ENCODE measurements around the gene IGFBPL1. TPM values are rescaled to one million over a fixed set of nuclear protein-coding genes. Genes with fewer than 3 reads are reported as not detected.

IGFBPL1 gene
- polyA plus RNA-seq, 1 donor (not counting 4 experiments of a cell fraction or from before 2014, with no cell fraction given) = not detected

GRCh38 chr9:38362852-38363588 lies 61.2 kb downstream of the IGFBPL1 start:
- no peaks in the 10 kb centered on the region for H3K9me3 ChIP-seq (ENCODE audit: control insufficient read depth, low read depth, low read length)
- no peaks in the 10 kb centered on the region for H3K4me1 ChIP-seq (ENCODE audit: control insufficient read depth, extremely low read depth, insufficient read depth, low read length)
- dilution Hi-C loops (cut with MboI; ENCODE audit: extremely low pct_ligation_motif_present, low sequenced_read_pairs) = no loop called here
- H3K27ac ChIP-seq (ENCODE audit: control insufficient read depth, insufficient read depth, low read length) = no peak overlapping the region
- H3K79me2 ChIP-seq (ENCODE audit: control insufficient read depth, insufficient read depth, low read length) = no peaks in the 10 kb centered on the region
- H2AFZ ChIP-seq (ENCODE audit: control insufficient read depth, low read length) = no peak overlapping the region
- no peak overlapping the region for H3K9ac ChIP-seq (ENCODE audit: control insufficient read depth, extremely low read depth, insufficient read depth, low read length)
- no peak for DNase-seq (ENCODE audit: low read depth, low spot score)
- peak; percentile 56 for FAIRE-seq
- TF ChIP-seq CTCF (optimal IDR thresholded peaks at IDR 0.05 in 1 of 3, IDR thresholded peaks at IDR 0.05 in 1 of 3, conservative IDR thresholded peaks at IDR 0.05 in 1 of 3; ENCODE audit: extremely low read depth in 1 of 3, insufficient read depth in 2 of 3, low read length in 3 of 3) = peak; percentile 53 to 57 (median 54)
- TF ChIP-seq EZH2 (IDR thresholded peaks at IDR 0.05; ENCODE audit: low read length) = no peak
- H3K4me3 ChIP-seq (ENCODE audit: control insufficient read depth in 2 of 3, extremely low read depth in 1 of 3, insufficient read depth in 2 of 3, low read depth in 1 of 3, low read length in 3 of 3) = no peak overlapping the region
- H4K20me1 ChIP-seq (ENCODE audit: control insufficient read depth, extremely low read depth, insufficient read depth, low read length) = no peaks in the 10 kb centered on the region
- no peak overlapping the region for H3K4me2 ChIP-seq (ENCODE audit: control insufficient read depth, extremely low read depth, insufficient read depth, low read depth, low read length)
- H3K36me3 ChIP-seq (ENCODE audit: control insufficient read depth in 2 of 2, extremely low read depth in 1 of 2, insufficient read depth in 2 of 2, low read length in 2 of 2) = no peaks in the 10 kb centered on the region
- peaks cover 11% of the 10 kb centered on the region for H3K27me3 ChIP-seq (ENCODE audit: control insufficient read depth, extremely low read depth, insufficient read depth, low read length)
- no peaks in the 10 kb centered on the region for H3K9me1 ChIP-seq (ENCODE audit: control insufficient read depth, extremely low read depth, insufficient read depth, low read length)

- H3K4me3 ChIP-seq (ENCODE audit: control insufficient read depth in 2 of 3, extremely low read depth in 1 of 3, insufficient read depth in 2 of 3, low read depth in 1 of 3, low read length in 3 of 3) = no peak overlapping the region
- H3K36me3 ChIP-seq (ENCODE audit: control insufficient read depth in 2 of 2, extremely low read depth in 1 of 2, insufficient read depth in 2 of 2, low read length in 2 of 2) = no peaks in the 10 kb centered on the region
- TF ChIP-seq EZH2 (IDR thresholded peaks at IDR 0.05; ENCODE audit: low read length) = no peak
- TF ChIP-seq CTCF (optimal IDR thresholded peaks at IDR 0.05 in 1 of 3, IDR thresholded peaks at IDR 0.05 in 1 of 3, conservative IDR thresholded peaks at IDR 0.05 in 1 of 3; ENCODE audit: extremely low read depth in 1 of 3, insufficient read depth in 2 of 3, low read length in 3 of 3) = no peak
- dilution Hi-C loops (cut with MboI; ENCODE audit: extremely low pct_ligation_motif_present, low sequenced_read_pairs) = no loop called here
- no peaks in the 10 kb centered on the region for H4K20me1 ChIP-seq (ENCODE audit: control insufficient read depth, extremely low read depth, insufficient read depth, low read length)
- no peak for DNase-seq (ENCODE audit: low read depth, low spot score)
- no peak overlapping the region for H2AFZ ChIP-seq (ENCODE audit: control insufficient read depth, low read length)
- no peaks in the 10 kb centered on the region for H3K9me1 ChIP-seq (ENCODE audit: control insufficient read depth, extremely low read depth, insufficient read depth, low read length)
- H3K79me2 ChIP-seq (ENCODE audit: control insufficient read depth, insufficient read depth, low read length) = no peaks in the 10 kb centered on the region
- H3K4me1 ChIP-seq (ENCODE audit: control insufficient read depth, extremely low read depth, insufficient read depth, low read length) = no peaks in the 10 kb centered on the region
- H3K9me3 ChIP-seq (ENCODE audit: control insufficient read depth, low read depth, low read length) = no peaks in the 10 kb centered on the region
- H3K4me2 ChIP-seq (ENCODE audit: control insufficient read depth, extremely low read depth, insufficient read depth, low read depth, low read length) = no peak overlapping the region
- no peak for FAIRE-seq
- no peak overlapping the region for H3K27ac ChIP-seq (ENCODE audit: control insufficient read depth, insufficient read depth, low read length)
- H3K9ac ChIP-seq (ENCODE audit: control insufficient read depth, extremely low read depth, insufficient read depth, low read length) = no peak overlapping the region
- H3K27me3 ChIP-seq (ENCODE audit: control insufficient read depth, extremely low read depth, insufficient read depth, low read length) = peaks cover 11% of the 10 kb centered on the region
Observed at GRCh38 chr9:38361473-38361850, 62.8 kb downstream of the IGFBPL1 start.

Measured in keratinocyte (primary cell).